ENCODE measurements around the gene HHLA2. TPM values are rescaled to one million over a fixed set of nuclear protein-coding genes. Genes with fewer than 3 reads are reported as not detected.

HHLA2 gene
- total and polyA plus RNA-seq, 2 donors, result 0.24 to 0.55 TPM

DNA sequence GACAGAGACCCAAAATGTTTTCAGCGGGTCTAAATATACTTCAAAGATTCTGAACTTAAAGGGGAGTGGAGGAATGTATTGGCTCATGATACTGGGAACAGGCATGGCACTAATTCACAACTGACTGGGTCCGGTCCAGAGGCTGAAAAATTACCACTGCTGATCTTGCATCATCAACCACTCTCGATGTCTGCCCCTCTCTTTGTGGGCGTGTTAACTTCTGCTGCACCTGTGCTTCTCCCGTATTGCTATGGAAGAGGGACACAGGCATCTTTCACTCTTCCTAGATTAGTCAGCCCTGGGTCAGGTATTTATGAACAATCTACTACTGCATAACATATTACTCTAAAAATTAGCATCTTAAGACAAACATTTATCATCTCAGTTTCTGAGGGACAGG is 33.2 kb downstream of the HHLA2 start:
- no peaks in the 10 kb centered on the region for H3K36me3 ChIP-seq (ENCODE audit: control insufficient read depth in 2 of 2, insufficient read depth in 2 of 2, low read length in 1 of 2)
- no peak for DNase-seq (ENCODE audit: low read depth in 6 of 9, low spot score in 9 of 9)
- 95% methylated on average over 5 of the region's 5 CpGs for WGBS

GRCh38 chr3:108329947-108330346 is 33.6 kb downstream of the HHLA2 start:
- no peaks in the 10 kb centered on the region for H3K4me1 ChIP-seq (ENCODE audit: control insufficient read depth in 2 of 2, insufficient read depth in 2 of 2, low read length in 2 of 2)
- H3K27me3 ChIP-seq (ENCODE audit: control insufficient read depth in 2 of 2, insufficient read depth in 1 of 2, low read length in 1 of 2), result no peaks in the 10 kb centered on the region
- H3K36me3 ChIP-seq (ENCODE audit: control insufficient read depth in 2 of 2, insufficient read depth in 2 of 2, low read length in 1 of 2), result no peaks in the 10 kb centered on the region
- no peak overlapping the region for H3K4me3 ChIP-seq (ENCODE audit: low read length in 2 of 2)
- H3K27ac ChIP-seq (ENCODE audit: low read depth in 1 of 2, low read length in 1 of 2), result no peak overlapping the region
- DNase-seq (ENCODE audit: low read depth in 6 of 9, low spot score in 9 of 9), result no peak
- no peaks in the 10 kb centered on the region for H3K9me3 ChIP-seq (ENCODE audit: control insufficient read depth in 2 of 2, insufficient read depth in 1 of 2, low read length in 1 of 2)

More for the DNA sequence above, 33.2 kb downstream of the HHLA2 start:
- no peak overlapping the region for H3K4me3 ChIP-seq (ENCODE audit: low read length in 2 of 2)
- no peaks in the 10 kb centered on the region for H3K9me3 ChIP-seq (ENCODE audit: control insufficient read depth in 2 of 2, insufficient read depth in 1 of 2, low read length in 1 of 2)
- no peak overlapping the region for H3K27ac ChIP-seq (ENCODE audit: low read depth in 1 of 2, low read length in 1 of 2)
- no peaks in the 10 kb centered on the region for H3K4me1 ChIP-seq (ENCODE audit: control insufficient read depth in 2 of 2, insufficient read depth in 2 of 2, low read length in 2 of 2)
- H3K27me3 ChIP-seq (ENCODE audit: control insufficient read depth in 2 of 2, insufficient read depth in 1 of 2, low read length in 1 of 2), result no peaks in the 10 kb centered on the region

DNA sequence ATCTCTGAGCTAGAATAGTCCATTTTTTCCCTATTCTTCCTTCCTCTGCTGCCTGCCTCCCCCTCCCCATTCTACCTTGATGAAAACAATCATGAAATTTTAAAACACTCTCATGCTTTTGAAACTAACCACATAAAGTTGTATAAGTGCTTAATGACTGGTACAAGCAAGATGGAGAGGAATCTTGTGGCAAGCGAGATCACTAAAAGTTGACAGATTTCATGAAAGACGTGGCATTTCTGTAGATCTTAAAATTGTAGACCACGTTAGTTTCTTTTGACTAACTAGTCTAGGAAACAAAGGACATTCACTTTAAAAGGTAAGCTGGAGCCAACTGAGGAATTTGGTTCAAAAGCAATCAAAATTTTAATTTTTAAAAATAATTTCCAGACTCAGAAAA is 35.4 kb downstream of the HHLA2 start:
- Histone ChIP-seq H3K9me3 (ENCODE audit: control insufficient read depth in 2 of 2, insufficient read depth in 1 of 2, low read length in 1 of 2) (no peaks in the 10 kb centered on the region), H3K27ac (ENCODE audit: low read depth in 1 of 2, low read length in 1 of 2) (no peak overlapping the region), H3K36me3 (ENCODE audit: control insufficient read depth in 2 of 2, insufficient read depth in 2 of 2, low read length in 1 of 2) (no peaks in the 10 kb centered on the region), H3K4me3 (ENCODE audit: low read length in 2 of 2) (no peak overlapping the region), H3K27me3 (ENCODE audit: control insufficient read depth in 2 of 2, insufficient read depth in 1 of 2, low read length in 1 of 2) (no peaks in the 10 kb centered on the region), H3K4me1 (ENCODE audit: control insufficient read depth in 2 of 2, insufficient read depth in 2 of 2, low read length in 2 of 2) (no peaks in the 10 kb centered on the region)
- no peak for DNase-seq (ENCODE audit: low read depth in 6 of 9, low spot score in 9 of 9)
- WGBS, result 95% methylated on average over 3 of the region's 3 CpGs

GRCh38 chr3:108333961-108334360 is 37.6 kb downstream of the HHLA2 start:
- H3K9me3 ChIP-seq (ENCODE audit: control insufficient read depth in 2 of 2, insufficient read depth in 1 of 2, low read length in 1 of 2), result no peaks in the 10 kb centered on the region
- no peaks in the 10 kb centered on the region for H3K27me3 ChIP-seq (ENCODE audit: control insufficient read depth in 2 of 2, insufficient read depth in 1 of 2, low read length in 1 of 2)
- DNase-seq (ENCODE audit: low read depth in 6 of 9, low spot score in 9 of 9), result no peak
- no peak overlapping the region for H3K4me3 ChIP-seq (ENCODE audit: low read length in 2 of 2)
- no peaks in the 10 kb centered on the region for H3K4me1 ChIP-seq (ENCODE audit: control insufficient read depth in 2 of 2, insufficient read depth in 2 of 2, low read length in 2 of 2)
- H3K36me3 ChIP-seq (ENCODE audit: control insufficient read depth in 2 of 2, insufficient read depth in 2 of 2, low read length in 1 of 2), result no peaks in the 10 kb centered on the region
- 96% methylated on average over 1 of the region's 1 CpG for WGBS
- H3K27ac ChIP-seq (ENCODE audit: low read depth in 1 of 2, low read length in 1 of 2), result no peak overlapping the region

GRCh38 chr3:108334701-108335100 is 38.4 kb downstream of the HHLA2 start:
- Histone ChIP-seq H3K4me3 (ENCODE audit: low read length in 2 of 2) (no peak overlapping the region), H3K4me1 (ENCODE audit: control insufficient read depth in 2 of 2, insufficient read depth in 2 of 2, low read length in 2 of 2) (no peaks in the 10 kb centered on the region), H3K9me3 (ENCODE audit: control insufficient read depth in 2 of 2, insufficient read depth in 1 of 2, low read length in 1 of 2) (no peaks in the 10 kb centered on the region), H3K27ac (ENCODE audit: low read depth in 1 of 2, low read length in 1 of 2) (no peak overlapping the region), H3K36me3 (ENCODE audit: control insufficient read depth in 2 of 2, insufficient read depth in 2 of 2, low read length in 1 of 2) (no peaks in the 10 kb centered on the region), H3K27me3 (ENCODE audit: control insufficient read depth in 2 of 2, insufficient read depth in 1 of 2, low read length in 1 of 2) (no peaks in the 10 kb centered on the region)
- no peak for DNase-seq (ENCODE audit: low read depth in 6 of 9, low spot score in 9 of 9)
- 99% methylated on average over 1 of the region's 1 CpG for WGBS

- no peak for DNase-seq (ENCODE audit: low read depth in 6 of 9, low spot score in 9 of 9)
- Histone ChIP-seq H3K4me1 (ENCODE audit: control insufficient read depth in 2 of 2, insufficient read depth in 2 of 2, low read length in 2 of 2) (no peaks in the 10 kb centered on the region), H3K27ac (ENCODE audit: low read depth in 1 of 2, low read length in 1 of 2) (no peak overlapping the region), H3K9me3 (ENCODE audit: control insufficient read depth in 2 of 2, insufficient read depth in 1 of 2, low read length in 1 of 2) (no peaks in the 10 kb centered on the region), H3K27me3 (ENCODE audit: control insufficient read depth in 2 of 2, insufficient read depth in 1 of 2, low read length in 1 of 2) (no peaks in the 10 kb centered on the region), H3K4me3 (ENCODE audit: low read length in 2 of 2) (no peak overlapping the region), H3K36me3 (ENCODE audit: control insufficient read depth in 2 of 2, insufficient read depth in 2 of 2, low read length in 1 of 2) (no peaks in the 10 kb centered on the region)
These were observed 42.7 kb downstream of the HHLA2 start for GRCh38 chr3:108338901-108339545.

DNA sequence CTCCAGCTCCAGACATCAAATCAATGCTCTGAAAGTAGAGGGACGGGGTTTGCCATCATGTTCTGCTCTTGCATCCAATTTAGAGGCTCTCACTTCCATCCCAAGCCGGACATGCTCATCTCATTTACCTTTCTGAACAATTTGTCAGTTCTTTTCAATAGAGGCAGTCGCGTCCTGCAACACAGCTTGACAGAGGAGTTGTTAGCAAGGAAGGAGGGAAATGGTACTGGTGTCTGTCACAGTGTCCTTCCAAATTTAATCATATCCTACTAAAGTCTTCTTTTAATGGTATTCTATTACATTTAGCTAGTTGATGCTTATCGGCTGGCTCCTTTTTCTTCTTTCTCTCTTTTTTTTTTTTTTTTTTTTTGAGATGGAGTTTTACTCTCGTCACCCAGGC is 45.6 kb downstream of the HHLA2 start:
- no peak overlapping the region for H3K4me3 ChIP-seq (ENCODE audit: low read length in 2 of 2)
- no peaks in the 10 kb centered on the region for H3K9me3 ChIP-seq (ENCODE audit: control insufficient read depth in 2 of 2, insufficient read depth in 1 of 2, low read length in 1 of 2)
- WGBS, result 75% methylated on average over 6 of the region's 6 CpGs
- H3K27me3 ChIP-seq (ENCODE audit: control insufficient read depth in 2 of 2, insufficient read depth in 1 of 2, low read length in 1 of 2), result no peaks in the 10 kb centered on the region
- H3K36me3 ChIP-seq (ENCODE audit: control insufficient read depth in 2 of 2, insufficient read depth in 2 of 2, low read length in 1 of 2), result no peaks in the 10 kb centered on the region
- no peak for DNase-seq (ENCODE audit: low read depth in 6 of 9, low spot score in 9 of 9)
- no peak overlapping the region for H3K27ac ChIP-seq (ENCODE audit: low read depth in 1 of 2, low read length in 1 of 2)
- H3K4me1 ChIP-seq (ENCODE audit: control insufficient read depth in 2 of 2, insufficient read depth in 2 of 2, low read length in 2 of 2), result no peaks in the 10 kb centered on the region

GRCh38 chr3:108342837-108343486 is 46.6 kb downstream of the HHLA2 start:
- H3K9me3 ChIP-seq (ENCODE audit: control insufficient read depth in 2 of 2, insufficient read depth in 1 of 2, low read length in 1 of 2), result no peaks in the 10 kb centered on the region
- no peak for DNase-seq (ENCODE audit: low read depth in 6 of 9, low spot score in 9 of 9)
- H3K4me1 ChIP-seq (ENCODE audit: control insufficient read depth in 2 of 2, insufficient read depth in 2 of 2, low read length in 2 of 2), result no peaks in the 10 kb centered on the region
- no peaks in the 10 kb centered on the region for H3K36me3 ChIP-seq (ENCODE audit: control insufficient read depth in 2 of 2, insufficient read depth in 2 of 2, low read length in 1 of 2)
- H3K27ac ChIP-seq (ENCODE audit: low read depth in 1 of 2, low read length in 1 of 2), result no peak overlapping the region
- H3K27me3 ChIP-seq (ENCODE audit: control insufficient read depth in 2 of 2, insufficient read depth in 1 of 2, low read length in 1 of 2), result no peaks in the 10 kb centered on the region
- H3K4me3 ChIP-seq (ENCODE audit: low read length in 2 of 2), result no peak overlapping the region
- WGBS, result 71% methylated on average over 4 of the region's 4 CpGs

- DNase-seq (ENCODE audit: low read depth in 6 of 9, low spot score in 9 of 9), result no peak
- H3K27me3 ChIP-seq (ENCODE audit: control insufficient read depth in 2 of 2, insufficient read depth in 1 of 2, low read length in 1 of 2), result no peaks in the 10 kb centered on the region
- H3K4me1 ChIP-seq (ENCODE audit: control insufficient read depth in 2 of 2, insufficient read depth in 2 of 2, low read length in 2 of 2), result no peaks in the 10 kb centered on the region
- 98% methylated on average over 4 of the region's 4 CpGs for WGBS
- H3K9me3 ChIP-seq (ENCODE audit: control insufficient read depth in 2 of 2, insufficient read depth in 1 of 2, low read length in 1 of 2), result no peaks in the 10 kb centered on the region
- no peak overlapping the region for H3K27ac ChIP-seq (ENCODE audit: low read depth in 1 of 2, low read length in 1 of 2)
- no peak overlapping the region for H3K4me3 ChIP-seq (ENCODE audit: low read length in 2 of 2)
- no peaks in the 10 kb centered on the region for H3K36me3 ChIP-seq (ENCODE audit: control insufficient read depth in 2 of 2, insufficient read depth in 2 of 2, low read length in 1 of 2)
These were observed 47.1 kb downstream of the HHLA2 start for GRCh38 chr3:108343491-108343890.

Data from thymus (tissue), 11 donors.